GM12878 (cell line): ENCODE measurements around the gene CPHXL2.

Experiments
- BCLAF1 ChIP-seq: fragments of 450-650 bp; IDR thresholded peaks from 2 replicates; pipeline ENCODE4 v1.6.1; 2017; ENCODE audit warnings: antibody characterized with exemption, mild to moderate bottlenecking, moderate library complexity
- CTCF ChIP-seq, 3 experiments: IDR thresholded peaks in 2 of 3; conservative IDR thresholded peaks in 1 of 3; 2 replicates each; pipeline ENCODE4 v1.5.1; 2011; ENCODE audit warnings: low read depth in 3 of 3, low read length in 3 of 3, mild to moderate bottlenecking in 3 of 3, control low read depth in 2 of 3, moderate library complexity in 2 of 3, inconsistent platforms in 1 of 3, mixed read lengths in 1 of 3; ENCODE audit not compliant: control insufficient read depth in 2 of 3, insufficient read depth in 1 of 3; ENCODE audit errors: extremely low read depth in 1 of 3
- EZH2 ChIP-seq: IDR thresholded peaks from 2 replicates; pipeline ENCODE4 v1.6.1; 2012; ENCODE audit warnings: low read depth, mild to moderate bottlenecking, control low read depth, inconsistent platforms, low read length, borderline replicate concordance; ENCODE audit not compliant: control insufficient read depth
- IKZF2 ChIP-seq, 2 experiments: fragments of 450-650 bp; IDR thresholded peaks; 2 replicates each; pipeline ENCODE4 v1.6.1; 2017; ENCODE audit warnings: mild to moderate bottlenecking in 2 of 2, moderate library complexity in 2 of 2
- PML ChIP-seq: IDR thresholded peaks from 2 replicates; pipeline ENCODE4 v1.6.1; 2012; ENCODE audit warnings: low read length, inconsistent platforms
- RAD21 ChIP-seq: IDR thresholded peaks from 2 replicates; pipeline ENCODE4 v1.6.1; 2011; ENCODE audit warnings: mild to moderate bottlenecking, low read depth, low read length, moderate library complexity; ENCODE audit not compliant: insufficient read depth
- RFX5 ChIP-seq: IDR thresholded peaks from 2 replicates; pipeline ENCODE4 v1.6.1; 2011; ENCODE audit warnings: low read depth, low read length, improper control_type of control experiment
- SP1 ChIP-seq: IDR thresholded peaks from one replicate; pipeline ENCODE4 v1.6.1; 2011; ENCODE audit warnings: low read depth, low read length
- TCF12 ChIP-seq: IDR thresholded peaks from 2 replicates; pipeline ENCODE4 v1.6.1; 2011; ENCODE audit warnings: low read depth, mild to moderate bottlenecking, low read length
- WRNIP1 ChIP-seq: IDR thresholded peaks from 2 replicates; pipeline ENCODE4 v1.6.1; 2011; ENCODE audit warnings: low read depth, low read length, improper control_type of control experiment, borderline replicate concordance
- YY1 ChIP-seq: IDR thresholded peaks from 2 replicates; pipeline ENCODE4 v1.6.1; 2011; ENCODE audit warnings: low read depth, mild to moderate bottlenecking, low read length

DNA sequence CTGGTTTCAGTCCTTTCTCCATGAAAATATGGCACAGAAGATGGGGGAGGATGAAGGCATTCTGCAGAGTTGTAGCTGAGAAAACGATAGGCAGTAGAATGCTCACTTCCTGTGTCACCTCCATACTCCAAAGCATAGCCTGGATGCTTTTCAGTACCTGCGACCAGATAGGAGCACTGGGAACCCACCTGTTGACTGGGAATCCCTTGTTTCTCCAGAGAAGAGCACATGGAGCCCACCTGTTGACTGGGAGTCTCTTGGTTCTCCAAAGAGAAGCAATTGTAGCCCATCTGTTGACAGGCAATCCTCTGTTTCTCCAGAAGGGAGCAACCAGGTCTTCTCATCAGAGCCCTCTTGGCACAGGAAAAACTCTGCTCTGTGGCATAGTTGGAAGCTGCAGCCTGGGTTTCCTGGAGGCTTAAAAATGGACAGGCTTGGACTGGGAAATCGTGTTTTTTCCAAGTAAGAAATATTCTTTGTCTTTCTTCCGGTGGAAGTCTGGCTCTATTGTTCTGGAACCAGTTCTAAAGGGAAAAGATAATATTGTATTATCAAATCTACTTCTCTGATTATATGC lies 16.0 kb downstream of the CPHXL2 start:
- TF ChIP-seq WRNIP1 (no peak), TCF12 (no peak), PML (no peak), YY1 (no peak), RAD21 (no peak), RFX5 (no peak), IKZF2 (IDR thresholded peaks at IDR 0.05) (no peak), CTCF (IDR thresholded peaks at IDR 0.05 in 2 of 3, conservative IDR thresholded peaks at IDR 0.05 in 1 of 3; ENCODE audit: control insufficient read depth in 2 of 3, extremely low read depth in 1 of 3, insufficient read depth in 1 of 3, low read depth in 3 of 3, low read length in 3 of 3) (no peak), BCLAF1 (no peak), SP1 (no peak), EZH2 (no peak)
